ENCODE measurements around the gene CDC5L. TPM values are rescaled to one million over a fixed set of nuclear protein-coding genes. Genes with fewer than 3 reads are reported as not detected.
A peak's percentile ranks its signal among the peaks of the same experiment; 100 is the strongest.

Gene CDC5L
- total and polyA plus RNA-seq, 4 experiments from 2014 or later, result 9.8 to 22.4 (median 19.3) TPM

GRCh38 chr6:44430326-44430725, 42.8 kb downstream of the CDC5L start:
- Mint-ChIP-seq H3K9me3 (no peaks in the 10 kb centered on the region), H3K27me3 (no peaks in the 10 kb centered on the region), H3K4me3 (no peak overlapping the region), H3K36me3 (peaks cover 42 to 68% of the 10 kb centered on the region in 2 donors), H3K4me1 (peaks cover 0 to 16% (median 7%) of the 10 kb centered on the region in 4 donors), H3K27ac (no peak overlapping the region)
- H3K4me3 ChIP-seq (ENCODE audit: low read length in 2 of 2), result no peak overlapping the region
- H3K27ac ChIP-seq (ENCODE audit: low read depth, low read length), result no peak overlapping the region
- no peaks in the 10 kb centered on the region for H3K9me3 ChIP-seq (ENCODE audit: control insufficient read depth in 1 of 2, low read length in 2 of 2)
- no peak for DNase-seq
- intact Hi-C loops (cut with micrococcal nuclease), result loop anchor here (2.0 kb wide), 1 partner anchor 1492 kb away; no protein-coding TSS in a partner anchor
- no peaks in the 10 kb centered on the region for H3K27me3 ChIP-seq (ENCODE audit: insufficient read depth, low read length)
- no peaks in the 10 kb centered on the region for H3K4me1 ChIP-seq (ENCODE audit: insufficient read depth, low read length)
- POLR2A ChIA-PET (ENCODE audit: partially characterized antibody), result no interaction called here
- CTCF ChIA-PET (ENCODE audit: partially characterized antibody), result interaction anchor here (1.7 to 8.7 kb wide), 2 partner anchors 15 to 25 kb away, joined by 7 to 94 read pairs; no protein-coding TSS in a partner anchor
- H3K36me3 ChIP-seq (ENCODE audit: insufficient read depth, low read length), result peaks cover 27% of the 10 kb centered on the region

GRCh38 chr6:44431118-44431725, 43.7 kb downstream of the CDC5L start:
- Mint-ChIP-seq H3K27me3 (no peaks in the 10 kb centered on the region), H3K9me3 (no peaks in the 10 kb centered on the region), H3K27ac (peak overlapping the region in 2 of 7 donors; percentile 36 to 55), H3K4me1 (peaks cover 0 to 16% (median 8%) of the 10 kb centered on the region in 4 donors), H3K4me3 (no peak overlapping the region), H3K36me3 (peaks cover 39 to 68% of the 10 kb centered on the region in 2 donors)
- Histone ChIP-seq H3K27me3 (ENCODE audit: insufficient read depth, low read length) (no peaks in the 10 kb centered on the region), H3K4me3 (ENCODE audit: low read length in 2 of 2) (no peak overlapping the region), H3K27ac (ENCODE audit: low read depth, low read length) (no peak overlapping the region), H3K9me3 (ENCODE audit: control insufficient read depth in 1 of 2, low read length in 2 of 2) (no peaks in the 10 kb centered on the region), H3K4me1 (ENCODE audit: insufficient read depth, low read length) (no peaks in the 10 kb centered on the region), H3K36me3 (ENCODE audit: insufficient read depth, low read length) (peaks cover 19% of the 10 kb centered on the region)
- intact Hi-C loops (cut with micrococcal nuclease), result loop anchor here (1.0 to 2.0 kb wide), 2 partner anchors 25 to 1492 kb away; no protein-coding TSS in a partner anchor
- ChIA-PET CTCF (ENCODE audit: partially characterized antibody) (interaction anchor here (1.0 to 8.7 kb wide), 4 partner anchors 13 to 946 kb away, joined by 3 to 94 read pairs (median 6); partner anchors contain the start of gene SUPT3H), POLR2A (ENCODE audit: partially characterized antibody) (no interaction called here)
- peak; percentile 21 to 45 (median 33) for DNase-seq

GRCh38 chr6:44432227-44432626, 44.7 kb downstream of the CDC5L start:
- ChIA-PET CTCF (ENCODE audit: partially characterized antibody) (interaction anchor here (1.0 to 8.7 kb wide), 4 partner anchors 12 to 945 kb away, joined by 3 to 94 read pairs (median 6); partner anchors contain the start of gene SUPT3H), POLR2A (ENCODE audit: partially characterized antibody) (no interaction called here)
- intact Hi-C loops (cut with micrococcal nuclease), result no loop called here
- H3K36me3 ChIP-seq (ENCODE audit: insufficient read depth, low read length), result peaks cover 19% of the 10 kb centered on the region
- no peaks in the 10 kb centered on the region for H3K27me3 ChIP-seq (ENCODE audit: insufficient read depth, low read length)
- no peak overlapping the region for H3K27ac ChIP-seq (ENCODE audit: low read depth, low read length)
- H3K9me3 ChIP-seq (ENCODE audit: control insufficient read depth in 1 of 2, low read length in 2 of 2), result no peaks in the 10 kb centered on the region
- Mint-ChIP-seq H3K27me3 (no peaks in the 10 kb centered on the region), H3K36me3 (peaks cover 38 to 67% of the 10 kb centered on the region in 2 donors), H3K27ac (peak overlapping the region in 1 of 7 donors; percentile 51), H3K4me1 (peaks cover 5 to 24% (median 10%) of the 10 kb centered on the region in 4 donors), H3K9me3 (no peaks in the 10 kb centered on the region), H3K4me3 (no peak overlapping the region)
- H3K4me1 ChIP-seq (ENCODE audit: insufficient read depth, low read length), result no peaks in the 10 kb centered on the region
- no peak for DNase-seq
- H3K4me3 ChIP-seq (ENCODE audit: low read length in 2 of 2), result no peak overlapping the region

GRCh38 chr6:44432726-44433125, 45.2 kb downstream of the CDC5L start:
- Mint-ChIP-seq H3K9me3 (no peaks in the 10 kb centered on the region), H3K27me3 (no peaks in the 10 kb centered on the region), H3K36me3 (peaks cover 43 to 67% of the 10 kb centered on the region in 2 donors), H3K4me3 (no peak overlapping the region), H3K27ac (peak overlapping the region in 2 of 7 donors; percentile 51 to 57), H3K4me1 (peaks cover 6 to 26% (median 11%) of the 10 kb centered on the region in 4 donors)
- ChIA-PET CTCF (ENCODE audit: partially characterized antibody) (interaction anchor here (8.7 kb wide), 1 partner anchor 22 kb away, joined by 94 read pairs; no protein-coding TSS in a partner anchor), POLR2A (ENCODE audit: partially characterized antibody) (no interaction called here)
- peaks cover 19% of the 10 kb centered on the region for H3K36me3 ChIP-seq (ENCODE audit: insufficient read depth, low read length)
- intact Hi-C loops (cut with micrococcal nuclease), result no loop called here
- no peak for DNase-seq
- H3K4me3 ChIP-seq (ENCODE audit: low read length in 2 of 2), result no peak overlapping the region
- H3K4me1 ChIP-seq (ENCODE audit: insufficient read depth, low read length), result no peaks in the 10 kb centered on the region
- no peak overlapping the region for H3K27ac ChIP-seq (ENCODE audit: low read depth, low read length)
- H3K27me3 ChIP-seq (ENCODE audit: insufficient read depth, low read length), result no peaks in the 10 kb centered on the region
- H3K9me3 ChIP-seq (ENCODE audit: control insufficient read depth in 1 of 2, low read length in 2 of 2), result no peaks in the 10 kb centered on the region

GRCh38 chr6:44435500-44435899, 48.0 kb downstream of the CDC5L start:
- H3K27ac Mint-ChIP-seq, result peak overlapping the region in 2 of 7 donors; percentile 13 to 60
- no peak for DNase-seq
- H3K36me3 Mint-ChIP-seq, result peaks cover 64 to 76% of the 10 kb centered on the region in 2 donors
- ChIA-PET POLR2A (ENCODE audit: partially characterized antibody) (no interaction called here), CTCF (ENCODE audit: partially characterized antibody) (interaction anchor here (2.2 kb wide), 1 partner anchor 19 kb away, joined by 10 read pairs; no protein-coding TSS in a partner anchor)
- H3K4me3 Mint-ChIP-seq, result no peak overlapping the region
- no peak overlapping the region for H3K4me3 ChIP-seq (ENCODE audit: low read length in 2 of 2)
- no peaks in the 10 kb centered on the region for H3K27me3 Mint-ChIP-seq
- H3K36me3 ChIP-seq (ENCODE audit: insufficient read depth, low read length), result peaks cover 10% of the 10 kb centered on the region
- H3K4me1 Mint-ChIP-seq, result peaks cover 6 to 26% (median 16%) of the 10 kb centered on the region in 4 donors
- no peaks in the 10 kb centered on the region for H3K9me3 Mint-ChIP-seq
- H3K9me3 ChIP-seq (ENCODE audit: control insufficient read depth in 1 of 2, low read length in 2 of 2), result no peaks in the 10 kb centered on the region
- H3K27me3 ChIP-seq (ENCODE audit: insufficient read depth, low read length), result no peaks in the 10 kb centered on the region
- H3K4me1 ChIP-seq (ENCODE audit: insufficient read depth, low read length), result no peaks in the 10 kb centered on the region
- H3K27ac ChIP-seq (ENCODE audit: low read depth, low read length), result no peak overlapping the region
- intact Hi-C loops (cut with micrococcal nuclease), result no loop called here

GRCh38 chr6:44438827-44439226, 51.3 kb downstream of the CDC5L start:
- CTCF ChIA-PET (ENCODE audit: partially characterized antibody), result interaction anchor here (0.9 kb wide), 1 partner anchor 17 kb away, joined by 3 read pairs; no protein-coding TSS in a partner anchor
- Mint-ChIP-seq H3K4me3 (no peak overlapping the region), H3K4me1 (peaks cover 6 to 21% (median 13%) of the 10 kb centered on the region in 4 donors), H3K27me3 (no peaks in the 10 kb centered on the region), H3K36me3 (peaks cover 72 to 80% of the 10 kb centered on the region in 2 donors), H3K27ac (peak overlapping the region in 1 of 7 donors; percentile 12), H3K9me3 (peaks cover 4 to 26% (median 21%) of the 10 kb centered on the region in 8 donors)
- Histone ChIP-seq H3K9me3 (ENCODE audit: control insufficient read depth in 1 of 2, low read length in 2 of 2) (no peaks in the 10 kb centered on the region), H3K27ac (ENCODE audit: low read depth, low read length) (no peak overlapping the region), H3K27me3 (ENCODE audit: insufficient read depth, low read length) (no peaks in the 10 kb centered on the region), H3K4me1 (ENCODE audit: insufficient read depth, low read length) (no peaks in the 10 kb centered on the region), H3K36me3 (ENCODE audit: insufficient read depth, low read length) (peaks cover 2% of the 10 kb centered on the region), H3K4me3 (ENCODE audit: low read length in 2 of 2) (no peak overlapping the region)
- POLR2A ChIA-PET (ENCODE audit: partially characterized antibody), result no interaction called here
- intact Hi-C loops (cut with micrococcal nuclease), result no loop called here
- DNase-seq, result no peak

GRCh38 chr6:44439270-44440045, 52.0 kb downstream of the CDC5L start:
- H3K27me3 Mint-ChIP-seq, result no peaks in the 10 kb centered on the region
- H3K9me3 Mint-ChIP-seq, result peaks cover 4 to 29% (median 22%) of the 10 kb centered on the region in 8 donors
- H3K9me3 ChIP-seq (ENCODE audit: control insufficient read depth in 1 of 2, low read length in 2 of 2), result no peaks in the 10 kb centered on the region
- no peaks in the 10 kb centered on the region for H3K36me3 ChIP-seq (ENCODE audit: insufficient read depth, low read length)
- H3K4me1 Mint-ChIP-seq, result peaks cover 6 to 19% (median 15%) of the 10 kb centered on the region in 4 donors
- no peaks in the 10 kb centered on the region for H3K4me1 ChIP-seq (ENCODE audit: insufficient read depth, low read length)
- POLR2A ChIA-PET (ENCODE audit: partially characterized antibody), result interaction anchor here (0.5 kb wide), 1 partner anchor 16 kb away, joined by 3 read pairs; no protein-coding TSS in a partner anchor
- peaks cover 73 to 81% of the 10 kb centered on the region in 2 donors for H3K36me3 Mint-ChIP-seq
- no peaks in the 10 kb centered on the region for H3K27me3 ChIP-seq (ENCODE audit: insufficient read depth, low read length)
- no peak overlapping the region for H3K27ac Mint-ChIP-seq
- H3K4me3 Mint-ChIP-seq, result no peak overlapping the region
- intact Hi-C loops (cut with micrococcal nuclease), result no loop called here
- DNase-seq, result no peak
- CTCF ChIA-PET (ENCODE audit: partially characterized antibody), result no interaction called here
- H3K4me3 ChIP-seq (ENCODE audit: low read length in 2 of 2), result no peak overlapping the region
- no peak overlapping the region for H3K27ac ChIP-seq (ENCODE audit: low read depth, low read length)

Data from CD4-positive, alpha-beta memory T cell (primary cell).